NT2/D1 (cell line): Measurements from ENCODE around the gene TAS1R3.

Experiments
- SUZ12 ChIP-seq: IDR thresholded peaks from 2 replicates; pipeline ENCODE4 v1.6.1; 2011; ENCODE audit not compliant: insufficient read length, insufficient read depth; ENCODE audit errors: extremely low read depth
- ZNF274 ChIP-seq: IDR thresholded peaks from 2 replicates; pipeline ENCODE4 v1.6.1; 2011; ENCODE audit warnings: mild to moderate bottlenecking, low read depth, low read length

DNA sequence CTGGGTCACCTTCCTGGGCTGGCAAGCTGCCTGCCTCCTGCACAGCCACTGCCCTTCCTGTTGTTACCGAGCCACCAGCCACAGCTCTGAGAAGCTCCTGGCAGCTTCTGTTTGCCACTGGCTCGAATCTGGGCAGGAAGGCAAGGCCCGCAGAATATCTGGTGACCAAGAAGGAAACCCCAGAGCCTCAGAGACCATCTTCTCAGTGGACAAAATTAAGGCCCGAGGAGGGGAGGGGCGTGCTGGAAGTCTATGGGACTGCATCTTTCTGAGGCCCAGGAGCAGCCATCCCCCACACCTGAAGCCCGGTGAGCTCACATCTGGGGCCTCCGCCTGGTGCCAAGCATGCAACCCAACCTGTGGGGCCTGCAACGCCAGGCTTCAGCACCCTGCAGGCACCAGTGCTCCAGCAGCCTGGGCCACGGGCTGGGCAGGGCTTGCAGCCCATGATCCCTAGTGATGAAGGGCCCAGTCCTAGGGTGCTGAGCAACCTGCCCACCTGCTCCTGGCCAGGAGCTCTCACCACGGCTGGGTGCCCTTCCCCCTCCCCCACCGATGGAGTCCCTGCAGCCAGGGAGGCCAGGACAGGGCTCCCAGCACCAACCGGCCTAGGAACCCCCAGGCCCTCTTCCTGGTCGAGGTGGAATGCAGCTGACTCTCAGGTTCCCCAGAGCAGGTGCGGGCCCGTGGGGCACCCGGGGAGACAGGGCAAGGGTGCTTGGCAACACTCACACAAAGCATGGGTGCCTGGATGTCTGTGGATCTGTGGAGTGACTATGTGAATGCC, 5.6 kb upstream of the TAS1R3 start:
- TF ChIP-seq ZNF274 (no peak), SUZ12 (no peak)
